GM21515 (cell line): ENCODE results near the gene ATP1A3.
"Not testable (repeated sequence)": the region's sequence is repeated elsewhere in the genome, so short reads cannot be mapped to it uniquely, and the experiment has no call there.

Experiments used
- ATAC-seq: cut with Tn5 transposase; IDR thresholded peaks from one replicate; pipeline ENCODE4 v1.9.1; 2021; ENCODE audit not compliant: unreplicated experiment

Gene ATP1A3

DNA sequence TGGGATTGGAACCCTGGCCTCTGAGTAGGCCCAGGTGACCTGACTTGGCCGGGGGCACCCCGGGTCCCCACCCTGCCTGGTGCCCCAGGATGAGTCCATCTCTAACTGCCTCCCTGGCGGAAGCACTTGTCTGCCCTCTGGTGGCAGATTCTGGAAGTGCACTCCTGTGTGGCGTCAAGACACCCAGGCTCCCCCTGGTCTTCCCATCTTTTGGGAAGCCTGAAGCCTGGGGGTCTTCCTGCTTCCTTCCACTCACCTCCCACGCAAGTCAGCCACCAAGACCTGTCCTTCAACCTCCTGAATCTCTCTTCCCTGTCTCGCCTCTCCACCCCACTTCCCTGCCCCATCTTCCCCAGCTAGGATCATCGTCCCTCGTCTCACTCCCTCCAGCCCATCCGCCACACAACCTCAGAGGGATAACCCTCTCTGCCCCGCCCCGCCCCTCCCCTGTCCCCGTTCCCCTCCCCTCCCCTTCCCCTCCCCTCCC lies 42.3 kb downstream of the ATP1A3 start:
- no peak for ATAC-seq

DNA sequence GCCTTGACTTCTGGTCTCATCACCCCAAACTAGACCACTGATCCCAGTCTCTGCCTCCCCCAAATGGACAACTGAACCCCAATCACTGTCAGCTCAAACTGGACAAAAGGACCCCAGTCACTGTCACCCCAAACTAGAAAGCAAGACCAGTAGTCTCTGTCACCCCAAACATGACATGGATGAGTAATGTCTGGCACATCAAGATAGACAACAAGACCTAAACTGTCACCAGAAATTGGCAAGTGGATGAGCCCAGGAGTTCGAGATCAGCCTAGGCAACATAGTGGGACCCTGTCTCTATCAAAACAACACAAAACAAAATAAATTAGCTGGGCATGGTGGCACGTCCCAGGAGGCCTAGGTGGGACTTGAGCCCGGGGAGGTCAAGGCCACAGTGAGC lies 46.9 kb downstream of the ATP1A3 start:
- ATAC-seq = no peak

DNA sequence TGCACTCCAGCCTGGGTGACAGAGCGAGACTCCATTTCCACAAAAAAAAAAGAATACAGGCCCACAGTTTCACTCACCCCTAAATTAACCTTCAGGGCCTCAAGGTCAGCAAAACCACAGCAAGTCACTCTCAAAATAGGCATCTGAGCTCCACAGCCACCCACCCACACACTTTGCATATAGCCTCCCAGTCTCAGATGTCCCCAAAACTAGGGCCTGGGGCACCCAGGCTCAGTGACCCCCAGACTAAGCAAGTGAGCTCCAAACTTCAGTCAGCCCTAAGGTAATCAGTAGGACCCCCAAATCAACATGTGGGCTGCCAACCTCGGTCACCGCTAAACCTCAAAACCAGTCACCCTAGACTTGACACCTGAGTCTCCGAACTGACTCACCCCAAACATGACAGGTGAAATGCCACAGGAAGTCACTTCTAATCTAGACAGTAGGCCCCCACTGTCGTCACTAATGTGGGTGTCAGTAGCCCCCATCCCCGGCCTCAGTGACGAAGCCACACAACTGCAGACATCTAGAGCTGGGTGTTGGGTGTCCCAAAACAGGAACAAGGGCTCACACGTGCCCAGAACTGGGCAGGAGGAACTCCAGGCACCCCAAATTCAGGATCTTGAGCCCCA lies 48.8 kb downstream of the ATP1A3 start:
- peak; percentile 72 for ATAC-seq

GRCh38 chr19:41944336-41944735 lies 49.7 kb downstream of the ATP1A3 start:
- ATAC-seq = no peak

- ATAC-seq = no peak
Measured at GRCh38 chr19:41941410-41942202, 52.4 kb downstream of the ATP1A3 start.

DNA sequence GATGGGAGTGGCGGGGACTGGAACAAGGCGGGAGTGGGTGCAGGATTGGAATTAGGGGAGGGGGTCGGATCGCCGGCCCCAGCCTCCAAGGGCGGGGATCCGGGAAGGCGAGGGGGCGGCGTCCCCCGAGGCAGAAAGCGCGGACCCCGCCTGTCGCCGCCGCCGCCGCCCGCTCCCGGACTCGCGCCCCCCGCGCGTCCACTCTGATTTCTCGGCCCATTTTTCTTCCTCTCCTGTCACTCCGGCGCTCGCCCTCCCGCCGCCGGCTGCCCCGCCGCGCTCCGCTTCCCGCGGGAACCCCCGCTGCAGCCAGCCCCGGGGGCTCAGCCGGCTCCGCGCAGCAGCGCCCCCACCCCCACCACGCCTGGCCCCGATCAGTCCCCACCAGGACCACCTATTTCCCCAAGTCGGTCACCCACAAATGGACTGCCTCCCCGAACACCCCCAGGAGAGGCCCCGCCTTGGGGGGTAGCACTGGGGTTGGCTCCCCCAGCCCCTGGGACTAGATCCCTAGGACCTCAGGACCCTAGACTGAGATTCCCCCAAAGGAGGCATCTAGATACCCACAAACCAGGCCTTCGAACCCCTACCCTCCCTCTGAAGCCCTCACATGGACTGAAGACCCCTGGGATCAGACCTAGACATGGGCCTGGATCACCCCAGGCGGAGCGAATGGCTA lies 53.2 kb downstream of the ATP1A3 start:
- ATAC-seq = no peak

- ATAC-seq = no peak
Measured at GRCh38 chr19:41939861-41940730, 53.9 kb downstream of the ATP1A3 start.

DNA sequence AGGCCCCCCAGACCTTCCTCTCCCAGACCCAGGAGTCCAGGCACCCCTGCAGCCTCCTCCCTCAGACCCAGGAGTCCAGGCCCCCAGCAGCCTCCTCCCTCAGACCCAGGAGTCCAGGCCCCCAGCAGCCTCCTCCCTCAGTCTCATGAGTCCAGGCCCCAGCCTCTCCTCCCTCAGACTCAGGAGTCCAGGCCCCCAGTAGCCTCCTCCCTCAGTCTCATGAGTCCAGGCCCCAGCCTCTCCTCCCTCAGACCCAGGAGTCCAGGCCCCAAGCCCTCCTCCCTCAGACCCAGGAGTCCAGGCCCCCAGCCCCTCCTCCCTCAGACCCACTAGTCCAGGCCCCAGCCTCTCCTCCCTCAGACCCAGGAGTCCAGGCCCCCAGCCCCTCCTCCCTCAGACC lies 54.8 kb downstream of the ATP1A3 start:
- ATAC-seq = not testable (repeated sequence)

DNA sequence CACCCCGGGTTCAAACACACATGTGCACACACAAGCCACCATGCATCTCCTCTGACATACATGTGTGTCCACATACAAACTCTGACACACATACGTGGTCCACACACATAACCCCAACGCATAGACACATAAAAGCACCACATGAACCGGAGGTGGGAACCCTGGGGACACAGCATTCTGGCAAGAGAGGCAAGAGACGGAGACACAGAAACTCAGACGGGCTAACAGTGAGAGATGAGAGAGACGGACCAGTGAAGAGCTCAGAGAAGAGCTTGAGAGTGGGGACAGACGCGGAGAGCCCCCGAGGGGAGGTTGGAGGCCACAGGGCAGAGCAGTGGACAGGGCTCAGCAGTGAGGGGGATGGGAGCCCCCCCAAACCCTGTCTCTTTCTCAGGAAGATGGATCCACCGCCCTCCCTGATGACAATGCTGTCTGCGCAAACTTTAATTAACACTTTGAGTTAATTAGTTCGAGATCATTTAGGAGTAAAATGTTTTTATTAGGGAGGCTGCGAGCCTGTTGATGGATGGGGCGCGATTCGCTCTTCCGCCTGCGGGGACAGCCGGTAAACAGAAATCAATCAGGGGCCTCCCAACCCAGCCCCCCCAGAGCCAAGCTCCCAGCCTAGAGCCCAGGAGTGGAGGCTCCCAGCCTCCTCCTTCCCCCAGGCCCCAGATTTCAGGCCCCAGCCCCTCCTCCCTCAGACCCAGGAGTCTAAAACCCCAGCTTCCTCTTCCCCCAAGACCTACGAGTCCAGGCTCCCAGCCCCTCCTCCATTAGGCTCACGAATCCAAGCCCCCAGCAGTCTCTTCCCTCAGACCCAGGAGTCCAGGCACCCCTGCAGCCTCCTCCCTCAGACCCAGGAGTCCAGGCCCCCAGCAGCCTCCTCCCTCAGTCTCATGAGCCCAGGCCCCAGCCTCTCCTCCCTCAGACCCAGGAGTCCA lies 56.2 kb downstream of the ATP1A3 start:
- no peak for ATAC-seq

- no peak for ATAC-seq
Measured at GRCh38 chr19:41936961-41937360, 57.1 kb downstream of the ATP1A3 start.

DNA sequence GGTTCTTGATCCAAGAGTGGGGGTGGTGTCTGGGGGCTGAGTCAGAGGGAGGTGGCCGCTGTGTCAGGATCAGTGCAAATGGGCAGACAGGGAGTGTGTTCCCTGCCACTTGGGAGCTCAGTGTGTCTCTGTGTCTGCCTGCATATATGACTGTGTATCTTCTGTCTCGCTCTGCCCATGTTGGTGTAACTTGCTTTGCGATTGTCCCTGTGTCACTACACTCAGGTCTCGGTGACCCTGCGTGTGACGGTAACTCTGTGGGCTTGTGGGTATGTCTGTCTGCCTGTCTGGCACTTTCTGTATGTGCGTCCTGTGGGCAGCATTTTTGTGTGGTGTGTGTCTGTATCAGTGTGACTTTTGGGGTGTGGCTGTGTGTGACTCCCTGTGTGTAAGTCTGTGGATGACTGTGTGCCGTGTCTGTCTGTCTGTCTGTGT lies 57.6 kb downstream of the ATP1A3 start:
- ATAC-seq = no peak

DNA sequence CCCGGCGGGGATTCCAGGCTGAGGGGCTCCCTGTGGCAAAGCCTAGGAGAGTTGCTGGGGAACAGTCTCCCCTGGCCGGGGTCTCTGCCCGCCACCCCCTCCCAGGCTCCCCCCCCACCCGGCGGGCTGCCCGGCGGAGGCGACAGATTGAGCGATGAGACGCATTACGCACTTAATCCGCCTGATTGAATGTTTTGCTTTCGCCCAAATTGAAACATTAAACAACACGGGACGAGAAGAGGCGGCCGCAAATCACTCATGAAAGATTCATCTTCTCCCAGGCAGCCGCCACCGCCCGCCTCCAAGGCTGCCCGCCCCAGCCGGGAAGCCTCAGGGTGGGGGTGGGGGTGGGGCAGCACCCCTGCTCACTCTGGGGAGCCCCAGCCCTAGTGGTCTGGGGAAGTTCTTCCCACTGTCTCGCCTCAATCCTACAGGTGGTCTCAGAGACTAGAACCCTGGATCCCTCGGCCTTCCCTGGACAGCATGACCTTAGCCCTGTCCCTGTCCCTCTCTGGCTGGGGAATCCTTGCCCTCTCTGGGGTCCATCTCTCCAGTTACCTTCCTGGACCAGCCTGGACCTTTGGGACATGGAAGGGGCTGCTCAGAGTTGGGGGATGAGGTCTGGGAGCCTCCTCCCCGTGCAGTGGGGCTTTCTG lies 58.1 kb downstream of the ATP1A3 start:
- ATAC-seq = no peak

- ATAC-seq = no peak
Measured at GRCh38 chr19:41934849-41935374, 59.1 kb downstream of the ATP1A3 start.

- ATAC-seq = no peak
Measured at GRCh38 chr19:41933693-41934426, 60.2 kb downstream of the ATP1A3 start.

DNA sequence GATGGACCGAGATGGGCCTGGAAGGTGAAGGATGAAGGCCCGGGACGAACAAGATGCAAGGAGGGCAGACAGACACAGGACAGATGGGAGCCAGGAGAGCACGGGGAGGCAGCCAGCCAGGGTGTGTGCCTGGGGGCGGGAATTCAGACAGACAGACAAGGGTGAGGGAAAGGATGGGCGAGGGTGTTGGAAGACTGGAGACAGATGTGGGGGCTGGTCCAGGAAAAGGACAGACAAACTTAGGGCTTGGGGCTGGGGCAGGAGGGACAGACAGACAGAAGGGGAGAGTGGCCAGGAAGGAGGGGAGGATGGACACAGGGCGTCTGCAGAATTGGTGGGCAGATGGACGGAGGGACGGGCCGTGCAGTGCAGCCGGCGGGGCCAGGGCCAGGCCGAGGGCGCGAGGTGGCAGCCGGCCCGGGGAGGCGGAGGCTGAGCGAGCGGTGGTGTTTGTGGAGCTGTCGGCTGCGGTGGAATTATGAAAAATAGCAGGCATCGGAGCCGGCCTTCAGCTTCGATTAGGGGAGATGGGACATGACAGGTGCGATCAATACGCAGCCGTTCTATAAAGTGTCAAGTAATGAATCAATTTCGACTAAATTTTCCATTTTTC lies 61.2 kb downstream of the ATP1A3 start:
- ATAC-seq = no peak

DNA sequence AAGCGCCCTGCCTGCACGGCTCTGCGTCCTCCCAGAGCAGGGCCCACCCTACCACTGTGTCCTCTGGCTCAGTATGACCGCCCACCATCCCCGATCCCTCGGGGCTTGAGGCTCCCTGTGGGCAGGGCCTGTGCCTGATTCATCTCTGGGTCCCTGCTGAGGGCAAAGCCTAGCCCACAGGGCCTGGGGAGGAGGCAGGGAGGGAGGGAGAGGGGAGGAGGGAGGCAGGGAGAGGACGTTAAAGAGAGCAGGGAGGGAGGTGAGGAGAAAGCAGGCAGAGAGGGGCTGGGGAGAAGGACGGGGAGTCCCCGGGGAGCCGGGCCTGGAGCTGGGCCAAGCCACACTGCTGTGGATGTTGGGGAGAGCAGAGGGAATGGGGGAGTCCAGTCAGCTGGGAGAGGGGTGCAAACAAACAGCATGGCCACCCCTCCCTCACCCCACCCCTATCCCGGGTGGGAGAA lies 61.7 kb downstream of the ATP1A3 start:
- no peak for ATAC-seq

DNA sequence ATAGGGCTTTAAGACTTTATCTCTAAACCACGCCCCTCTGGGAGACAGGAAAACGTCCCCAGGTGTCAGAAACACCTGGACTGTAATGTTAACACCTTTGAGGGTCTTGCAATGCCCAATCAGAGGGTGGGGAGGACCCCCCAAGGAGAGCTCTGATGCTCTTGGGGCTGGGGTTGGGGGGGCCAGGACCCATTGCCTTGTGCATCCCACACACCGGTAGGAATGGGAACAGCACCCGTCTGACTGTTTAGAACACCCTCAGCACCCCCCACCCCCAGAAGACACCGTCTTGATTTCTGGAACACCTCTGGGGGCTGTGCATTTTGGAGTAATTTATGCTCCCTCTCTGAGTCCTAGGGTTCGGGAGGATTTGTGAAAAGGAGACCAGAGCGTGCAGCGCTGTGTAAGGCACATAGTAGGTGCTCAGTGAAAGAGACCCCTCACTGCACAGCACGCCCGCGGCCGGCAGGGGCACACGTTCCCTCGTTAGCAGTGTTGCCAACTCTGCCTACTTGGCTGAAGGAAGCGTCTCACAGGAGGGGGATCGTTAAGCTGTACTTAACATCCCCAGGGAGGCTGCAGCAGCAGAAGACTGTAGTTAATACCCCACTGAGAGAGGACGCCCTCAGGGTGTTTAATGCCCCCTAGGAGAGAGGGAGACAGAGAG lies 63.0 kb downstream of the ATP1A3 start:
- no peak for ATAC-seq
